H1 (cell line): ENCODE results near the gene KCNJ16.

Experiments
- BCL11A ChIP-seq, 2 experiments: IDR thresholded peaks; one replicate each; pipeline ENCODE4 v1.6.1; 2011; ENCODE audit warnings: low read depth in 2 of 2, low read length in 2 of 2, mild to moderate bottlenecking in 2 of 2
- HDAC6 ChIP-seq: IDR thresholded peaks from one replicate; pipeline ENCODE4 v1.7.1; 2012; ENCODE audit warnings: low read depth, mild to moderate bottlenecking, inconsistent platforms, low read length, moderate library complexity
- JUND ChIP-seq: IDR thresholded peaks from 2 replicates; pipeline ENCODE4 v1.6.1; 2011; ENCODE audit warnings: mild to moderate bottlenecking, improper control_type of control experiment, low read length
- MAFK ChIP-seq: IDR thresholded peaks from 2 replicates; pipeline ENCODE4 v1.6.1; 2012; ENCODE audit warnings: low read depth, mild to moderate bottlenecking, improper control_type of control experiment, low read length
- POLR2A ChIP-seq, 2 experiments: IDR thresholded peaks; 1 replicate in 1 of 2; 2 replicates in 1 of 2; pipeline ENCODE4 v1.6.1; 2011; ENCODE audit warnings: low read depth in 2 of 2, low read length in 2 of 2, mild to moderate bottlenecking in 2 of 2; ENCODE audit errors: control extremely low read depth in 1 of 2
- POLR2AphosphoS5 ChIP-seq: IDR thresholded peaks from 2 replicates; pipeline ENCODE4 v1.6.1; 2011; ENCODE audit warnings: low read depth, low read length
- RAD21 ChIP-seq, 2 experiments: IDR thresholded peaks in 1 of 2; conservative IDR thresholded peaks in 1 of 2; 2 replicates each; pipeline ENCODE4 v1.6.1; 2011; ENCODE audit warnings: low read depth in 2 of 2, low read length in 2 of 2, improper control_type of control experiment in 1 of 2, inconsistent platforms in 1 of 2, mild to moderate bottlenecking in 1 of 2, moderate library complexity in 1 of 2
- RFX5 ChIP-seq: IDR thresholded peaks from 2 replicates; pipeline ENCODE4 v1.6.1; 2011; ENCODE audit warnings: low read depth, low read length, improper control_type of control experiment, borderline replicate concordance
- SIN3A ChIP-seq, 2 experiments: IDR thresholded peaks in 1 of 2; conservative IDR thresholded peaks in 1 of 2; 2 replicates each; pipeline ENCODE4 v1.6.1; 2011 to 2012; ENCODE audit warnings: low read length in 2 of 2, improper control_type of control experiment in 1 of 2, low read depth in 1 of 2, mild to moderate bottlenecking in 1 of 2
- TF ChIP-seq, protein P1 (sequence below): IDR thresholded peaks from 2 replicates; pipeline ENCODE4 v1.6.1; 2011; ENCODE audit warnings: low read depth, mild to moderate bottlenecking, low read length; ENCODE audit not compliant: insufficient read depth
- TF ChIP-seq, protein P2 (sequence below): IDR thresholded peaks from 2 replicates; pipeline ENCODE4 v1.6.1; 2012; ENCODE audit warnings: inconsistent platforms
- TF ChIP-seq, protein P3 (sequence below): IDR thresholded peaks from 2 replicates; pipeline ENCODE4 v1.6.1; 2012; ENCODE audit warnings: inconsistent platforms
- TF ChIP-seq, protein P4 (sequence below), 3 experiments: IDR thresholded peaks; 1 replicate in 2 of 3; 2 replicates in 1 of 3; pipeline versions ENCODE4 v1.5.1 to v1.6.1; 2011; ENCODE audit warnings: low read length in 3 of 3, mild to moderate bottlenecking in 3 of 3, inconsistent platforms in 2 of 3, low read depth in 1 of 3, moderate library complexity in 1 of 3; ENCODE audit not compliant: insufficient read depth in 1 of 3; ENCODE audit errors: control extremely low read depth in 1 of 3
- TF ChIP-seq, protein P5 (sequence below): IDR thresholded peaks from 2 replicates; pipeline ENCODE4 v1.6.1; 2011; ENCODE audit warnings: low read length, improper control_type of control experiment

DNA sequence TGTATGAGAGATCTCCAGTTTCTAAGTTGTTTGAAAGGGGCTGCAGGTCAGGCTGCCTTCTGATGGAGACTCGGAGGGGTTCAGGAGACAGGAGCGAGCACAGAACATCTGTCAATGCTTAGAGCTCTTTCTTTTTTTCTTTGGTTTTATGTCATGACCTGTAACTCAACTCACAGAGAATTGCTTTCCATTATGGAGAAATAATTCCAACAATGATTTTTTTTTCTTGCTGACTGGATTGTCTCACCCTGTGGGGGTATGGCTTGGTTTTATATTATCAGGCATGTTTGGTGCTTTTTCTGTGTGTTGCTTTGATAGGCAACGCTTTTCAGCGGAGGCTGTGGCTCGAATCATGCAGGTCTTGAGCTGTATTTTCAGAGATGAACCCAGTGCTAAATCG is 83.6 kb downstream of the KCNJ16 start:
- TF ChIP-seq POLR2A (IDR thresholded peaks at IDR 0.05; ENCODE audit: control extremely low read depth in 1 of 2, low read depth in 2 of 2, low read length in 2 of 2) (no peak), RFX5 (no peak), HDAC6 (no peak), BCL11A (IDR thresholded peaks at IDR 0.05; ENCODE audit: low read depth in 2 of 2, low read length in 2 of 2) (no peak), MAFK (no peak), POLR2AphosphoS5 (no peak), SIN3A (conservative IDR thresholded peaks at IDR 0.05 in 1 of 2, IDR thresholded peaks at IDR 0.05 in 1 of 2; ENCODE audit: low read depth in 1 of 2, low read length in 2 of 2) (no peak), RAD21 (IDR thresholded peaks at IDR 0.05 in 1 of 2, conservative IDR thresholded peaks at IDR 0.05 in 1 of 2; ENCODE audit: low read depth in 2 of 2, low read length in 2 of 2) (no peak), JUND (no peak)
- TF ChIP-seq, protein P1, sequence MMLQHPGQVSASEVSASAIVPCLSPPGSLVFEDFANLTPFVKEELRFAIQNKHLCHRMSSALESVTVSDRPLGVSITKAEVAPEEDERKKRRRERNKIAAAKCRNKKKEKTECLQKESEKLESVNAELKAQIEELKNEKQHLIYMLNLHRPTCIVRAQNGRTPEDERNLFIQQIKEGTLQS: no peak
- TF ChIP-seq, protein P2, sequence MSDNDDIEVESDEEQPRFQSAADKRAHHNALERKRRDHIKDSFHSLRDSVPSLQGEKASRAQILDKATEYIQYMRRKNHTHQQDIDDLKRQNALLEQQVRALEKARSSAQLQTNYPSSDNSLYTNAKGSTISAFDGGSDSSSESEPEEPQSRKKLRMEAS: no peak
- TF ChIP-seq, protein P3, sequence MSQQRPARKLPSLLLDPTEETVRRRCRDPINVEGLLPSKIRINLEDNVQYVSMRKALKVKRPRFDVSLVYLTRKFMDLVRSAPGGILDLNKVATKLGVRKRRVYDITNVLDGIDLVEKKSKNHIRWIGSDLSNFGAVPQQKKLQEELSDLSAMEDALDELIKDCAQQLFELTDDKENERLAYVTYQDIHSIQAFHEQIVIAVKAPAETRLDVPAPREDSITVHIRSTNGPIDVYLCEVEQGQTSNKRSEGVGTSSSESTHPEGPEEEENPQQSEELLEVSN: no peak
- TF ChIP-seq, protein P4, sequence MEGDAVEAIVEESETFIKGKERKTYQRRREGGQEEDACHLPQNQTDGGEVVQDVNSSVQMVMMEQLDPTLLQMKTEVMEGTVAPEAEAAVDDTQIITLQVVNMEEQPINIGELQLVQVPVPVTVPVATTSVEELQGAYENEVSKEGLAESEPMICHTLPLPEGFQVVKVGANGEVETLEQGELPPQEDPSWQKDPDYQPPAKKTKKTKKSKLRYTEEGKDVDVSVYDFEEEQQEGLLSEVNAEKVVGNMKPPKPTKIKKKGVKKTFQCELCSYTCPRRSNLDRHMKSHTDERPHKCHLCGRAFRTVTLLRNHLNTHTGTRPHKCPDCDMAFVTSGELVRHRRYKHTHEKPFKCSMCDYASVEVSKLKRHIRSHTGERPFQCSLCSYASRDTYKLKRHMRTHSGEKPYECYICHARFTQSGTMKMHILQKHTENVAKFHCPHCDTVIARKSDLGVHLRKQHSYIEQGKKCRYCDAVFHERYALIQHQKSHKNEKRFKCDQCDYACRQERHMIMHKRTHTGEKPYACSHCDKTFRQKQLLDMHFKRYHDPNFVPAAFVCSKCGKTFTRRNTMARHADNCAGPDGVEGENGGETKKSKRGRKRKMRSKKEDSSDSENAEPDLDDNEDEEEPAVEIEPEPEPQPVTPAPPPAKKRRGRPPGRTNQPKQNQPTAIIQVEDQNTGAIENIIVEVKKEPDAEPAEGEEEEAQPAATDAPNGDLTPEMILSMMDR (IDR thresholded peaks at IDR 0.05; ENCODE audit: control extremely low read depth in 1 of 3, insufficient read depth in 1 of 3, low read depth in 1 of 3, low read length in 3 of 3): no peak
- TF ChIP-seq, protein P5, sequence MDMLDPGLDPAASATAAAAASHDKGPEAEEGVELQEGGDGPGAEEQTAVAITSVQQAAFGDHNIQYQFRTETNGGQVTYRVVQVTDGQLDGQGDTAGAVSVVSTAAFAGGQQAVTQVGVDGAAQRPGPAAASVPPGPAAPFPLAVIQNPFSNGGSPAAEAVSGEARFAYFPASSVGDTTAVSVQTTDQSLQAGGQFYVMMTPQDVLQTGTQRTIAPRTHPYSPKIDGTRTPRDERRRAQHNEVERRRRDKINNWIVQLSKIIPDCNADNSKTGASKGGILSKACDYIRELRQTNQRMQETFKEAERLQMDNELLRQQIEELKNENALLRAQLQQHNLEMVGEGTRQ: no peak
